Transverse colon (tissue), 4 donors: ENCODE data around the gene LRRC45. TPM values are rescaled to one million over a fixed set of nuclear protein-coding genes. Genes with fewer than 3 reads are reported as not detected.

Experiments
- DNase-seq: peaks from one replicate; pipeline ENCODE4 v3.0.0-alpha.2; 2019
- H3K27ac ChIP-seq, 4 donors: fragments of 200-600 bp; sonication (generic); 2 replicates each; pipeline ENCODE4 v1.5.1; 2016 to 2018; ENCODE audit warnings: inconsistent platforms in 4 of 4
- H3K27me3 ChIP-seq: fragments of 200-600 bp; sonication (generic); 2 replicates; pipeline ENCODE4 v1.5.1; 2017; ENCODE audit warnings: inconsistent platforms
- H3K36me3 ChIP-seq, 4 donors: fragments of 200-600 bp; sonication (generic); 2 replicates each; pipeline ENCODE4 v1.5.1; 2017 to 2019; ENCODE audit warnings: inconsistent platforms in 4 of 4
- H3K4me1 ChIP-seq, 4 donors: fragments of 200-600 bp; sonication (generic); 2 replicates each; pipeline ENCODE4 v1.5.1; 2017 to 2020; ENCODE audit warnings: inconsistent platforms in 4 of 4
- H3K4me3 ChIP-seq, 4 donors: fragments of 200-600 bp; sonication (generic); 1 replicate in 1 of 4; 2 replicates in 3 of 4; pipeline versions ENCODE4 v1.5.1 to v1.6.1; 2017 to 2019; ENCODE audit warnings: inconsistent platforms in 4 of 4
- H3K9me3 ChIP-seq, 2 donors: fragments of 200-600 bp; sonication (generic); 2 replicates each; pipeline ENCODE4 v1.5.1; 2017 to 2019; ENCODE audit warnings: inconsistent platforms in 2 of 2
- CTCF ChIP-seq, 5 experiments: fragments of 200-600 bp in 3 of 5; fragments of 450-650 bp in 2 of 5; sonication (generic) in 3 of 5; IDR thresholded peaks; 1 replicate in 2 of 5; 2 replicates in 3 of 5; pipeline ENCODE4 v1.5.1; 2016 to 2017; ENCODE audit warnings: antibody characterized with exemption in 5 of 5, inconsistent platforms in 3 of 5, mild to moderate bottlenecking in 2 of 5, moderate library complexity in 1 of 5
- EP300 ChIP-seq: sonication (generic); formaldehyde crosslinking; IDR thresholded peaks from one replicate; pipeline ENCODE4 v1.6.1; 2017; ENCODE audit warnings: antibody characterized with exemption, low read depth
- POLR2A ChIP-seq: fragments of 450-650 bp; IDR thresholded peaks from one replicate; pipeline ENCODE4 v1.6.1; 2016; ENCODE audit warnings: antibody characterized with exemption, mild to moderate bottlenecking, moderate library complexity
- POLR2AphosphoS5 ChIP-seq, 3 donors: sonication (generic); formaldehyde crosslinking; IDR thresholded peaks; one replicate each; pipeline ENCODE4 v1.6.1; 2016; ENCODE audit warnings: antibody characterized with exemption in 3 of 3
- WGBS, 2 donors: methylation state at CpG; one replicate each; pipeline ENCODE4 v1.1.5; 2018; ENCODE audit warnings: low coverage in 1 of 2; 5-methylcytosine and 5-hydroxymethylcytosine counted together
- in situ Hi-C, 4 donors: fragments of 200-750 bp; cut with MboI; loops; one replicate each; pipeline versions ENCODE4 v1.15.0 to v1.15.1; 2017; ENCODE audit warnings: low sequenced_read_pairs in 3 of 4, low pct_ligation_motif_present in 1 of 4, low pct_unique_long_range_greater_than_20kb in 1 of 4
- intact Hi-C: fragments of 100-400 bp; cut with DNase I; formaldehyde crosslinking; loops from one replicate; pipeline ENCODE4 v1.15.1; 2023; ENCODE audit warnings: low total_unique reads
- total RNA-seq, 4 donors: library from RNA; depleted of rRNA; stranded (reverse); fragments of >200 nt; gene quantifications; one replicate each; pipeline ENCODE4 v1.1.0, GENCODE V29; 2016

The LRRC45 gene
- total RNA-seq, 4 donors from 2014 or later: 12.7 to 40.6 (median 23.5) TPM

- no peak overlapping the region for H3K27ac ChIP-seq
- in situ Hi-C loops: no loop called here
- H3K4me3 ChIP-seq: no peak overlapping the region
- peaks cover 20 to 42% (median 34%) of the 10 kb centered on the region in 4 donors for H3K4me1 ChIP-seq
- H3K36me3 ChIP-seq: no peaks in the 10 kb centered on the region
- peak; percentile 70 for DNase-seq
- no peaks in the 10 kb centered on the region for H3K9me3 ChIP-seq
- H3K27me3 ChIP-seq: no peaks in the 10 kb centered on the region
- TF ChIP-seq POLR2A: no peak
- no peak for TF ChIP-seq POLR2AphosphoS5 (IDR thresholded peaks at IDR 0.05)
- TF ChIP-seq CTCF (IDR thresholded peaks at IDR 0.05): peak; percentile 62 to 77 (median 72)
- no peak for TF ChIP-seq EP300
- 67% methylated on average over 31 of the region's 34 CpGs; no CpG with 5 or more reads in 1 of the 2 donors for WGBS, 2 donors
- intact Hi-C loops: loop anchor here (2.0 kb wide), 1 partner anchor 61 kb away; no protein-coding TSS in a partner anchor
Measured at GRCh38 chr17:82019690-82020571, 3.2 kb upstream of the LRRC45 start.

- H3K27me3 ChIP-seq: no peaks in the 10 kb centered on the region
- TF ChIP-seq EP300: no peak
- TF ChIP-seq POLR2A: no peak
- TF ChIP-seq CTCF (IDR thresholded peaks at IDR 0.05): no peak
- no peak for TF ChIP-seq POLR2AphosphoS5 (IDR thresholded peaks at IDR 0.05)
- intact Hi-C loops (loop anchor here (2.0 kb wide), 1 partner anchor 62 kb away; no protein-coding TSS in a partner anchor), in situ Hi-C loops (no loop called here)
- H3K4me3 ChIP-seq: no peak overlapping the region
- H3K9me3 ChIP-seq: no peaks in the 10 kb centered on the region
- 75 to 87% methylated on average over 3 to 14 of the region's 14 CpGs for WGBS, 2 donors
- no peaks in the 10 kb centered on the region for H3K36me3 ChIP-seq
- H3K27ac ChIP-seq: no peak overlapping the region
- no peak for DNase-seq
- H3K4me1 ChIP-seq: peaks cover 20 to 42% (median 34%) of the 10 kb centered on the region in 4 donors
Measured at GRCh38 chr17:82020572-82021106, 2.5 kb upstream of the LRRC45 start.

- H3K4me1 ChIP-seq: peaks cover 20 to 42% (median 34%) of the 10 kb centered on the region in 4 donors
- in situ Hi-C loops (no loop called here), intact Hi-C loops (loop anchor here (2.0 kb wide), 1 partner anchor 63 kb away; no protein-coding TSS in a partner anchor)
- peak; percentile 80 for DNase-seq
- no peaks in the 10 kb centered on the region for H3K27me3 ChIP-seq
- H3K27ac ChIP-seq: peak overlapping the region; percentile 82 to 89 (median 84)
- TF ChIP-seq EP300 (no peak), POLR2A (no peak), CTCF (IDR thresholded peaks at IDR 0.05) (peak; percentile 59 to 87 (median 75)), POLR2AphosphoS5 (IDR thresholded peaks at IDR 0.05) (no peak)
- H3K4me3 ChIP-seq: peak overlapping the region in 2 of 4 donors; percentile 71 to 95
- H3K9me3 ChIP-seq: no peaks in the 10 kb centered on the region
- H3K36me3 ChIP-seq: no peaks in the 10 kb centered on the region
- WGBS, 2 donors: 15% methylated on average over 17 of the region's 25 CpGs; no CpG with 5 or more reads in 1 of the 2 donors
Measured at GRCh38 chr17:82021107-82021899, 1.8 kb upstream of the LRRC45 start.
